HG03108 (cell line): ENCODE measurements around the gene MED16.
"Not testable (repeated sequence)": the region's sequence is repeated elsewhere in the genome, so short reads cannot be mapped to it uniquely, and the experiment has no call there.

Experiments
- ATAC-seq: cut with Tn5 transposase; IDR thresholded peaks from one replicate; pipeline ENCODE4 v1.9.1; 2021; ENCODE audit warnings: moderate library complexity; ENCODE audit not compliant: unreplicated experiment

The MED16 gene

GRCh38 chr19:911197-912033, 18.4 kb upstream of the MED16 start:
- no peak for ATAC-seq

- no peak for ATAC-seq
These were observed 14.3 kb upstream of the MED16 start for GRCh38 chr19:907183-907853.

GRCh38 chr19:906480-906879, 13.5 kb upstream of the MED16 start:
- no peak for ATAC-seq

- ATAC-seq, result no peak
These were observed 11.6 kb upstream of the MED16 start for GRCh38 chr19:904545-904944.

GRCh38 chr19:903266-903797, 10.3 kb upstream of the MED16 start:
- ATAC-seq, result no peak

DNA sequence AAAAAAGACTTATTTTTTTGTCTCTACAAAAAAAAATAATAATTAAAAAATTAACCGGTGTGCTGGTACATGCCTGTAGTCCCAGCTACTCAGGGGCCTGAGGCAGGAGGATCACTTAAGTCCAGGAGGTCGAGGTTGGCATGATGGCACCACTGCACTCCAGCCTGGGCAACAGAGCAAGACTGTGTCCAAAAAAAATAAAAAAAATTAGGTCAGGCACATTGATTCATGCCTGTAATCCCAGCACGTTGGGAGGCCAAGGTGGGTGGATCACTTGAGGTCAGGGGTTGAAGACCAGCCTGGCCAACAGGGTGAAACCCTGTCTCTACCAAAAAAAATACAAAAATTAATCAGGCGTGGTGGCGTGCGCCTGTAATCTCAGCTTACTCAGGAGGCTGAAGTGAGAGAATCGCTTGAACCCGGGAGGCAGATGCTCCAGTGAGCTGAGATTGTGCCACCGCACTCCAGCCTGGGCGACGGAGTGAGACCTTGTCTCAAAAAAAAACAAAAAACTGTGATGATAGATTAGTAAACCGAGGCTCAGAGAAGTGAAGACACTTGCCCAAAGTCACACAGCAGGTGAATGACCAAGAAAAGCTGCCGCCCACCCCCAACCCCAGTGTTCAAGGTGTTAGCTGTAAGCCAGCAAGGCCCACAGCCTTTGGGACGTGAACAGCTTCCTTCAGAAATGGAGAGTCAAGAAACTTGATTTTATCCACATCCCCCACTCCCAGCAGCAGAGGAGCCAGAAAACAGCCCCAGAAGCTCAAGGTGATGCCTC, 9.6 kb upstream of the MED16 start:
- ATAC-seq, result no peak

- no peak for ATAC-seq
These were observed 9.0 kb upstream of the MED16 start for GRCh38 chr19:902093-902370.

GRCh38 chr19:901216-902092, 8.5 kb upstream of the MED16 start:
- no peak for ATAC-seq

GRCh38 chr19:900302-901111, 7.5 kb upstream of the MED16 start:
- no peak for ATAC-seq

DNA sequence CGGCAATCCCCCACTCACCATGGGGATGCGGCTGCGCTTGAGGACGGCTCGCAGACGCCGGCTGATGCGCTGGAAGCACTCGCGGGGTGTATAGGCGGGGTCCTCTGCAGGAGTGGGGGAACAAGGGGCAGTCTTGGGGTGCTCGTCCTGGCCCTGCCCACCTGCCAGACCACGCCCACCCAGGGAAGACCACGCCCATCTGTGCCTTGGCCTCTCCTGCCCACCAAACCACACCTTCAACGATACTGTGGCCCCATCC, 7.0 kb upstream of the MED16 start:
- ATAC-seq, result no peak

DNA sequence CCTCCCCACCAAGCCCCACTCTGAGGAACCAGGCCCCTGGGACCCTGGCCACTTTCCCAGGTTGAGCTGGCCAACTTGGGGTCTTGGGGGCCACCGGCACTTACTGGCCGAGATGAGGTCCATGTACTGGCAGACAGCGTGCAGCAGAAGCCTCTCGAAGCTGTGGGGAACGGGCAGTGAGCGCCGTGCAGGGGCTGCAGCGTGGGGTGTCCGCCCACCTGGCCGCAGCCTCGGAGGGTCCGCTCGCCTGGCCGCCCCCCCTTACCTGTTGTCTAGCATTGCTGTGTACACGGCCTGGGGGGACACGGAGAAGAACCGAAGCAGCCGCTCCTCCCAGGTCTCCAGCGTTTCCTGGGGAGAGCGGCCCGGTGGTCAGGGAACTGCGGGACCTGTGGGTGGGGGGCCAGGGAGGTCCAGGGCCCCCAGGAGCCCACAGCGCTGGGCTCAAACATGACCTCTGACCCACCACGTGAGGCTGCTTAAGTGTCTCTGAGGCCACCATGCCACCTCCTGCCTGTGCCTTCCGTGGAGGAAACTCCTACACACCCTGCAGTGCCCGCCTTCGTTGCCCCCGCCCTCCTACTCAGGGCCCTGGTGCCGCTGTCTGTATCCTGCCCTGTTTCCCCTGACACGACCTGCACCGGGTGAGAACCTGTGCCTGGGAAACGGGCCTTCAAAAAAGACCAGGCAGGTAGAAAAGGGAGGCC, 6.5 kb upstream of the MED16 start:
- ATAC-seq, result no peak

DNA sequence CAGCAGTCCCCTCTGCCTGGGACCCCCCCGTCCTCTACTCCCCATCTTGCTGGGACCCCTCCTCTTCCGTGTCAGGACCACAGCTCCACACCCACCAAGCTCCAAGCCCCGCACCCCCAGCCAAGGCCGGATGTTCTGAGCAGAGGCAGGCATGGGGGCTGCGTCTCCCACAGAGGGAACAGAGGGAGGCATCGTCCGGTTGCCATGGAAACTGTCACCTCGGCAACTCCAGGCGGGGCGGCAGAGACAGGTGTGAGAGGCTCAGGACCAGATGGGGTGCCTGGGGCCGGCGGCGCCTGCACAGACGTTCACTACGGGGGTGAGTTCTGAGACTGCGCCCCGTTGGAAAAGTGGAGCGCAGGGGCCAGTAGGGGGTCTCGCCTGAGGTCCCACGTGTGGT, 5.7 kb upstream of the MED16 start:
- no peak for ATAC-seq

DNA sequence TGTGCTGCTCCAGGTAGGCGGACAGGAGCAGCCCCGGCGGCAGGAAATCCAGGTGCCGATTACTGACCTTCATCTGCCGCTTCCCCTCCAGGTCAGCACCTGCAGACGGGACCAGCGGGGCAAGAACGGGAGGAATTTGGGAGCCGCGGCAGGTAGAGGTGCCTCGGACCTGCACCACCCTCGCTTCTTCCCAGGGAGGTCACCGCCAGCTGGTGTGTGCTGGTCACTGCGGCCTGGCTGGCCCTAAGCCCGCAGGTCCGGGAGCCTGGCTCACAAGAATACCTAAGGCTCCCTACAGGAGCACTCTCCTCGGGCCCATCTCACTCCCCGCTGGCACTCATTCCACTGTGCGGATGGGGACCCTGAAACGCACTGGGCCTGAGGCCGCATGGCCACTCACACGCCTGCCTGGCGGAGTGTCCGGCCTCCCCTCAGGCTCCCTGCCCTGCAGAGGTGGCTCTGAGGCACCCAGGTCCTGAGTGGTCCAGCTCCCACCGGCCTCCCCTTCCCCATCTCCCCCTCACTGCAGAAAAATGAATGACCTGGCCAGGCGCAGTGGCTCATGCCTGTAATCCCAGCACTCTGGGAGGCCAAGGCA, 4.6 kb upstream of the MED16 start:
- no peak for ATAC-seq

- no peak for ATAC-seq
These were observed 4.0 kb upstream of the MED16 start for GRCh38 chr19:896999-897398.

DNA sequence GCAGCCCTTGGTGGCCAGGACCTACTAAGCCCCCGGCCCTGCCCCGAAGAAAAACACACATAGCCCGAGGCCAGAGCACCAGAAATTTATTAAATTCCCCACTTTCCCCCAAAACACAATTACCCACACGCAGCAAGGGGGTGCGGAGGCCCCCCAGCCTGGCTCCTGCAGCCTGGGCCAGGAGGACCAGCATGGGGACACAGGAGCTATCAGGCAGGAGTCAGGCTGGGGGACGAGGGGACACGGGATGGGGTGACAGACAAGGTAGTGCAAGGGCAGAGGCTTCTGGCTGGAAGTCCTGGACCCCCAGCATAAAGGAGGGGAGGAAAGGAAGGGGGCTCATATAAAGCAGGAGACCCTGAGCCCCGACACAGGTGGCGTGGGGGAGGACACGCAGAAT, 3.4 kb upstream of the MED16 start:
- no peak for ATAC-seq

GRCh38 chr19:892243-892893, 619 bp downstream of the MED16 start:
- ATAC-seq, result no peak

- ATAC-seq, result not testable (repeated sequence)
These were observed 1.4 kb downstream of the MED16 start for GRCh38 chr19:891421-892200.

DNA sequence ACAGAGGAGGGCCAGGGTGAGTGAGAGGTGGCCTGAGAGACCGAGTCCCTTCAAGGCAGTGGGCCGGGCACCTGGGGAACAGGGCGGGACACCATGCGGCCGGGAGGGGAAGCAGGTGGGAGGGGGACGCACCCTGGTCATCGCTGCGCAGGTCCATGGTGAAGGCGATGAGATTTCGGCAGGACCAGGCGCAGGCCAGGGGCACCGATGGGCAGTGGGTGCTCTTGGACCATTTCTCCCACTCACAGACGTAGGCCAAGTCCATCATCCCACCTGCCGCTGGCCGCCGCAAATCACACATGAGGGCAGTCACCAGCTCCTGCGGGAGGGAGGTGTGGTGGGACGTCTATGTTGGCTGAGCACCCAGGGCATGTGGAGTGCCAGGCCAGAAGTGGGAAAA, 2.2 kb downstream of the MED16 start:
- ATAC-seq, result no peak
